ENCODE results near the gene ITIH5.

The ITIH5 gene

DNA sequence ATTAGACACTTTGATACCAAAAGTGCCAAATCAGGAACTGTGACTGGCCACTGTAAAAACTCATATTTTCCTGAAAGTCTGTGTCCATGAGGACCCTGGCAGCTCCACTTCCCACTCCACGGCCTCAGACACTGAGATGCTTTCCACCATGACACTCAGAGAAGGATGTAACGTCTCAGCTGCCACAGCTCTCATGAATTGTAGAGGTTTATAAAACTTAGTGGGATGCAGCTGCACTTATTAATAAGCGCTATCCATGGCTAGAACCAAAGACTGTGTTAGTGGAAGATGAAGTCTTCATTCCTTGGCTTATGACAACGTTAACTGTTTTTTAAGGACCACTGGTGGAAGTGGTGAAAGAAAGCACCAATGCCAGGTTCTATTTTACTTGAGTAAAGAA, 121.0 kb downstream of the ITIH5 start:
- DNase-seq, result no peak

- DNase-seq, result no peak
Observed at GRCh38 chr10:7545261-7545660, 121.5 kb downstream of the ITIH5 start.

DNA sequence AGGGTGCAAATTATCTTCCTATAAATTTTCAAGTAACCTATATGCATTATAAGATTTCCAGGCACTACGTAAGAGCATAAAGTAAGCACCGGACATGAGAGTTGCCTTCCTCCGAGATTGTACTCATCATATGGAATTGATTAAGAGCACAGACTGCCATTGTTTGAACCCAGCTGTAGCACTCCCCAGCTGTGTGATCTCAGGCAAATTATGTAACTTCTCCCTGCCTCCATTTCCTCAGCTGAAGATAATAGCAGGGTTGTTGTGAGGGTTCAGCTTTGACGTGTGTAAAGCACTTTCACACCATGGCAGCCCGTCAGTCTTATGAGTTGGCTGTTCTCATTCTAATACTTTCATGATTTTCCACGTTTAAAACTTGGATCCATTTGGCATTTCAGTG, 122.6 kb downstream of the ITIH5 start:
- DNase-seq, result no peak

- no peak for DNase-seq
Observed at GRCh38 chr10:7542189-7542914, 124.4 kb downstream of the ITIH5 start.

GRCh38 chr10:7541137-7542087, 125.4 kb downstream of the ITIH5 start:
- DNase-seq, result no peak

GRCh38 chr10:7538970-7539654, 127.7 kb downstream of the ITIH5 start:
- DNase-seq, result no peak

GRCh38 chr10:7537126-7537525, 129.6 kb downstream of the ITIH5 start:
- no peak for DNase-seq

DNA sequence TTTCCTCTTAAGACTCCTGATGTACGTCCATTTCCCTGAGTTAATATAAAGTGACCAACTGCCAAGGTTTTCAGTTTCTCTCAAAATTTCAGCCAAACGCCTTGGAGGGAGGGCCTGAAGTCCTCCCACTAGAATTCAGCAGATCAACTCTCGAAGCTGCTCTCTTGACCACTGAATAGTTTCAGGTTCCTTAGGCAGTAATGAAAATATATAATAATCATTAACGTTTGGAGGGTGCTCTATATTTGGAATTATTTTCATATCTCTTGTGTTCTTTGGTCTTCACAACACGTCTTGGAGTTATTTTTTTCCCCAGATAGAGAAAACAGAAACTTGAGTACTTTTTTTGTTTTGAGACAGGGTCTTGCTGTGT, 132.3 kb downstream of the ITIH5 start:
- no peak for DNase-seq

GRCh38 chr10:7533657-7534479, 132.9 kb downstream of the ITIH5 start:
- DNase-seq, result no peak

DNA sequence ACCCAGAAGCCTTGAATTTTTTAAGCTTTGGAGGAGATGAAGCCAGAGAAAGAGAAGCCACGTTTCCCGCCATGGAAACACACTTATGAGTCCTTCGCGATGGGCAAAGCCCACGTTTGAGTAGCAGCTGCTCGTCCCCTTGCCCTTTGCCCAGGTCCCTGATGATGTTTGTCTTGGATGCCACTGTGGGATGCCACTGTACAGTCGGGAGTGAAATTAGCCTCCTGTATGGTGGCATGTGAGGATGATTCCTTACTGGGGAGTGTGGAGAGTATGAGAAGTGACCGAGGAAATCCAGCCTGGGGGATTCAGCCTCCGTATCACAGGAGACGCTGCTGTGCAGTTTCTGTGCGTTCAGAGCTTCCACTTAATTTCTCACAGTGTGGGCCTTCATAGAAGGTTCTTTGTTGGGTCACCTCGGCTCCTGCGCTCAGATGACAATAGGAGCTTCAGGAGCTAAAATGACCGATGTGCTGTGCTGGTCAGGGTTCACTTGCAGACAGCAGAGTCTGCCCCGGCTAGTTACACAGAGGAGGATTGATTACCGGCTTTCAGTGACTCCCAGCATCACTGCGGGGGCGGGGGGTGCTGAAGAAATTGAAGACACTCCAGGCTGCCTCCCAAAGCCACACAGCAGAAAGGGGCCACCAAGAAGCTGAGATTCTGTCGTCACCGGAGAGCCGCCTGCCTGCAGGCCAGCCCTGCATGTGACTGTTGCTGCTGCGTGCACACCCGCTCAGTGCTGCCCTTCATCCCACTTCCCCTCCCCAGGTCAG, 133.9 kb downstream of the ITIH5 start:
- DNase-seq, result no peak

GRCh38 chr10:7529638-7530037, 137.1 kb downstream of the ITIH5 start:
- DNase-seq, result no peak

DNA sequence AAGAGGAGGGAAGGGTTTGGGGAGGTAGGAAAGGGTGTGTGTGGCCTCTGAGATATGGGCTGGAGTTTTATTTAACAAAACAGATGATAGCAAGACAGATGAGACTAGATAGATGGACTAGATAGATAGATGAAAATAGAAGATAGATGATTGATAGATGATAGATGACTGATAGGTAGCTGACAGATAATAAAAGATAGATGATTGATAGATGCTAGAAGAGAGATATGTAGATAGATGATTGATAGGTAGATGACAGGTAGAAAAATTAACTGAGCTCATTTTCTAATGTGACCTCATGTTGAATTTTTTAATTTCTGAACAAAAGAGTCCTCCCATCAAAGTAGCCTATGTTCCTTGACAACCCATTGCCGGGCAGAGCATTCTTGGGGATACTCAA, 139.3 kb downstream of the ITIH5 start:
- no peak for DNase-seq

DNA sequence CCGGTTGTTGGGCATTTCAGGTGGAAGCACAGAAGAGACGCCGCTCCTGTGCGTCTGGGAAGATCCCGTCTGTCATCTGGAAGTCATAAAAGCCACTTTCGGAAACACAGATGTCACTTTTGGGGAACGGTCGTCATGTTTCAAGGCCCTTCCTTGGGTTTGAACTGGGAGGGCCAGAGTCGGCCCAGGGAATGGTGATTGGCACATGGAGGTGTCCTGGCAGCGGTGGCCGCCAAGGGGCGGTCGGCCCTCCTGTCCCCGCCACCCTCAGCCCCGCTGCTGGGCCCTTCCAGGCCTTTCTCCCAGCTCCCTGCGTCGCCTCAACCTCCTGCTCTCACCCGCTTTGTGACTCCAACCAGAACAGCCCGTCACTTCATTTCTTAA, 140.8 kb downstream of the ITIH5 start:
- DNase-seq, result no peak

DNA sequence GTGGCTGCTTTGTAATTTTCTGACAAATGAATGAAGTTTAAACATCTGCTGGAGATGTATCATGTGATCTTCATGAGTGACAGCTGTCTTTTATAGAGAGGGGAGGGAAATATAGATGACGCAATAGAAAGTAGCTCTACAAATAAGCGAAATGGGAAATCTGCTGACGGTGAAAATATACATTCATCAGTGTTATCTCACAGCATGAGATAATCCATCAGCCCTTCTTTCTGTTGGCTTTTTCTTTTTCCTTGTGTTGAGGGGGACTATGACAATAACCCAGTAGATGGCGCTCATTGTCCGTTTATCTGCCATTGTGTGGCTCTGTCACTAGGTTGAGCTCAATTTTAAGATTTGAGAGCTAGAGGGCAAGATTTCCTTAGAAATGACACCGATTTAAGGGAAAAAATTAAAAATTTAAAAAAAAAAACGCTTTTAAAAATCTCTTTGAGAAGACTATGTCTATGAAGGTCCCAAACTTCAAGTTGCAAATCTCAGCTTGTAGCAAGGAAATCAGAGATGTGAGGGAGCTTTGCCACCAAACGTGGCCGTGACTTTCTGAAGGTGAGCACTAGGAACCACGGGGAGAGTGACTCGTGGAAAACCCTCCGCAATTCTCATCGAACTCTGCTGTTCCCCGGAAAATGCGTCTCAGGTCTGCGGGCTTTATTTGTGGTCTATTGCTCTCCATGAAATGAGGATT, 141.3 kb downstream of the ITIH5 start:
- peak; percentile 73 for DNase-seq

DNA sequence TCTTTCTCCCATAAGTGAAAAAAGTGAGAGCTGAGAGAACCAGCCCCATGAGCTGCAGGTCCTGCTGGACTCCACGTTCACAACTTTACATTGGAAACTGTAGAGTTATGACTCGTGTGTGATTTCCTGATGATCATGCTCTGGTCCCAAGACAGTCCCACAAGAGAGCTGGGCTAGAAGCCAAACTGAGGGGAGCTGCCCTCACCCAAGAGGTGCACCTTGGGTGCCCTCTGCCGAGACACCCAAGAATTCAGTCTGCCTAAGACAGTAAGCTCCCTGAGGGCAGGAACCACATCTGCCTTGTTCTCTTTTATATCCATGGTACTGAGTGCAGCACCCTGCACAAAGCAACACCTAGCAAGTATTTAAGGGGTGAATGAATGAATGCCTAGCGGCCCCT, 143.1 kb downstream of the ITIH5 start:
- DNase-seq, result no peak

- DNase-seq, result no peak
Observed at GRCh38 chr10:7520507-7521485, 146.0 kb downstream of the ITIH5 start.

DNA sequence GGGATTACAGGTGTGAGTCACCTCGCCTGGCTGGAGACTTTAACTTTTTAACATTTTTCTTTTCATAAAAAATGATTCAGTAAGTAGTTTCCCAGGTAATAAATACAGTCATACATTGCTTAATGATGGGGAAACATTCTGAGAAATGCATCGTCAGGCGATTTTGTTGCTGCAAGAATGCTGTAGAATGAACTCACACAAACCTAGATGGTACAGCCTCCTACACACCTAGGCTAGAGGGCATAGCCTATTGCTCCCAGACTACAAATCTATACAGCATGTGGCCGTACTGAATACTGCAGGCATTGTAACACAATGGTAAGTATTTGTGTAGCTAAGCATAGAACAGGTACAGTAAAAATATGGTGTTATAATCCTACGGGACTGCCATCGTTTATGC, 147.4 kb downstream of the ITIH5 start:
- DNase-seq, result no peak

- no peak for DNase-seq
Observed at GRCh38 chr10:7518693-7519092, 148.1 kb downstream of the ITIH5 start.

GRCh38 chr10:7515439-7515838, 151.3 kb downstream of the ITIH5 start:
- DNase-seq, result no peak

- DNase-seq, result no peak
Observed at GRCh38 chr10:7513936-7514335, 152.8 kb downstream of the ITIH5 start.

Measured in CD4-positive, alpha-beta T cell treated with Interleukin-6 for 4 hours (primary cell).